MM.1S (cell line): ENCODE measurements around the gene IQGAP2.

Experiments
- CTCF ChIP-seq: fragments of 300-600 bp; sonication (generic); IDR thresholded peaks from 2 replicates; pipeline ENCODE4 v1.5.1; 2016; ENCODE audit warnings: antibody characterized with exemption, low read length, mixed read lengths
- EZH2 ChIP-seq: fragments of 300-600 bp; sonication (generic); optimal IDR thresholded peaks from 2 replicates; pipeline ENCODE3; 2017; ENCODE audit warnings: low read depth, mild to moderate bottlenecking, antibody characterized with exemption, low read length, mixed read lengths
- EZH2phosphoT487 ChIP-seq: fragments of 300-600 bp; sonication (generic); IDR thresholded peaks from 2 replicates; pipeline ENCODE4 v1.6.1; 2018; ENCODE audit warnings: antibody characterized with exemption, low read length

GRCh38 chr5:76492819-76493189 lies 89.7 kb downstream of the IQGAP2 start:
- TF ChIP-seq CTCF: no peak
- no peak for TF ChIP-seq EZH2
- TF ChIP-seq EZH2phosphoT487: no peak
